C4-2B (cell line): Measurements from ENCODE around the gene SIRPD.

Source experiments
- CTCF ChIP-seq: fragments of 450-650 bp; conservative IDR thresholded peaks from 2 replicates; pipeline ENCODE4 v1.5.1; 2017; ENCODE audit warnings: mild to moderate bottlenecking
- ZFX ChIP-seq: fragments of 450-650 bp; IDR thresholded peaks from 2 replicates; pipeline ENCODE4 v1.6.1; 2017

- TF ChIP-seq CTCF: no peak
- no peak for TF ChIP-seq ZFX
These were observed 64.0 kb downstream of the SIRPD start for GRCh38 chr20:1493536-1493935.
